Measurements from ENCODE around the gene ITGA8.

The ITGA8 gene

DNA sequence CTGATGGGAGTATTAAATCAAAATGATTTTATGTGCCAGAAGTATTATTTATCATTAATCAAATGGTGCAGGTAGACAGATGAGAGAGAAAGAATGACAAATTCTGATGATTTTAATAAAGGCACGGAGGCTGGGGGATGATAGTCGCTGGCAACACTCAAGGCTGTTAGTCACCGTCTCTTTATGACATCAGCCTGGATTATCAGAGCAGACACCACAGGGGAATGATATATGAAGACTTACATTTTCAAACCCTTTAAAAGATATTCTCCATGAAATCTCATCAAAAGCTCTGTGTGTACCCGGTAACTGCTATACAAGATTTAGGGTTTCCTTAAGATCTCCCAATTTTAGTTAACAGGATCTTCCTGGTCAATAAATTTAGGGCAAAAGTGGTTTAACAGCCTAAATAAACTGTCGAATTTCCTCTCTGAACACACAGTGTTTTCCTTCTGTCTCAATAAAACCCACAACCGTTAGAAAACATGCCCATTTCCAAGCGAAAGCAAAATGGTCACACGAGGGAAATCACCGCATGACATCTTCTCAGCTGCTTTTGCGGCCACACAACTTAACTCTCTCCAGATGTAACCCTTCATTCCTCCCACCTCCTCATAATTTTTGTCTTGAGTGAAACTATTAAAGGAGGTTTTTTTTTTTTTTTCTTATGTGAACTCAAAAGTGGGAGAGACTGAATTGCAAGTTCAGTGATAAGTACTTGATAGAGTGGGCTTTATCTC is 215.5 kb downstream of the ITGA8 start:
- H3K9ac ChIP-seq (ENCODE audit: low read length), result no peak overlapping the region
- H3K9me3 ChIP-seq (ENCODE audit: control insufficient read depth, insufficient read depth, low read depth, low read length), result peaks cover 7% of the 10 kb centered on the region; the same call in 1 of the 2 replicates
- no peaks in the 10 kb centered on the region for H3K4me1 ChIP-seq (ENCODE audit: control insufficient read depth, insufficient read depth, low read length)
- no peaks in the 10 kb centered on the region for H3K27me3 ChIP-seq (ENCODE audit: control insufficient read depth, insufficient read depth, low read length)
- no peak overlapping the region for H3K4me3 ChIP-seq (ENCODE audit: low read depth, low read length)
- H3K36me3 ChIP-seq (ENCODE audit: control insufficient read depth, insufficient read depth, low read length), result no peaks in the 10 kb centered on the region
- no peak overlapping the region for H3K27ac ChIP-seq (ENCODE audit: low read depth, low read length)

DNA sequence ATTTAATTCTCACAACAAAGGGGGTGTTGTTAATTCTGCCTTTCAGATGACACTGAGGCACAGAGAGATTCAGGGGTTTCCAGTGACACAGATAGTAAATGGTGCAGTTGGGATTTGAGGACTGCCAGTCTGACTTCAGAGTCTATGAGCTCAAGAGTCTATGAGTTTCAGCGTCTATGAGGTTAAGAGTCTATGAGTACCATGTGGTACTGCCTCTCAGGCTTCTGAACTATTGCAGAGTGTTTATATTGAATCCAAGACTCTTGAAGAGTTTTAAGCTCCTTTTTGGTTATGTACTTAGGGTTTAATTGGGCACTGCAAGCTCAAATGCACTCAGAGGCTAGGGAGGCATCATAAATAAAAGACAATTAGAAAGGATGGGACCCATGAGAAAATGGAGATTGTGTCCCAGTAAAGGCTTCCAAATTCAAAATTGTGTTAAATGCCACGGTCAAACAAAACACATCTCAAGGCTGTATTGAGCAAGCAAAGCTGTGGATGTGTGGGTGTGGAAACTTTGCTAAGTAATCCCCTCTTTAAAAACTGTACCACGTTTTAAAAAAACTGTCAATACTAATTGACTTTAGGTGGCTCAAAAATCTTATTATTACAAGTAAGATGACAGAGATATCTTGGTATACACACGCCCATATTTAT is 224.7 kb downstream of the ITGA8 start:
- Histone ChIP-seq H3K27ac (ENCODE audit: low read depth, low read length) (no peak overlapping the region), H3K9me3 (ENCODE audit: control insufficient read depth, insufficient read depth, low read depth, low read length) (peaks cover 9% of the 10 kb centered on the region; the same call in 1 of the 2 replicates), H3K4me1 (ENCODE audit: control insufficient read depth, insufficient read depth, low read length) (peaks cover 10% of the 10 kb centered on the region), H3K36me3 (ENCODE audit: control insufficient read depth, insufficient read depth, low read length) (no peaks in the 10 kb centered on the region), H3K4me3 (ENCODE audit: low read depth, low read length) (no peak overlapping the region), H3K9ac (ENCODE audit: low read length) (no peak overlapping the region), H3K27me3 (ENCODE audit: control insufficient read depth, insufficient read depth, low read length) (no peaks in the 10 kb centered on the region)

DNA sequence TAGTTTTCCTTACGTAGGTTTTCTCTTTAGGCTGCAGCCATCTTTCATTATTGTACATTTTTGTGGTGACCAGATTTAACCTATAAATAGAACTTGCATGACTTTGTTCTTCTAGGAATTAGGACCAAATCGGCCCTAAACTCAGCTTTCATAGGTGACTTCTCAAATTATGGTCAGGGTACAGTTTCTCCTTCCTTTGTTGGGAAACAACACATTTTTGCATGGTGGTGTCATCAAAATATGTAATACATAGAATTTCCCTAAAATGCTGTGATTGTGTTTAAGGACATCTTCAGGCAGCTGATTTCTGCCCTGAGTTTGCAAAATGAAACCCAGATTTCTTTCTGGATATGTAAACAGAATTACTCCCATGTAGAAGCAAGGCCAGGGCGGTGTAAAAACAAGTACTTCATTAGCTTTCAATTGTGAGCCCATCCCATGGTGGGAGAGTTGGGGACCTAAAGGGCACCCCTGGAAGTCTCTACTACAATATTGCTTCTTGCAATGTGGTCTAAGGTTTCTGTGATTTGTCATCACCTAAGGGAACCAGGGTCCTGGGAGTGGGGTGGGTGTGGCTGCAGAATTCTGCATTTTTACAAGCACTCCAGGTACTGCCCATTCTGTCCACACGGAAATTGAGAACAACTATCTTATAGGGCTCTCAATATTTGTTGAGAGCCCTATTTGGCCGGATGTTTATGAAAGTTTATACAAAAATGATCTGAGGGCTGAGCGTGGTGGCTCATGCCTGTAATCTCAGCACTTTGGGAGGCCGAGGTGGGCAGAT is 227.7 kb downstream of the ITGA8 start:
- Histone ChIP-seq H3K4me1 (ENCODE audit: control insufficient read depth, insufficient read depth, low read length) (peaks cover 10% of the 10 kb centered on the region), H3K4me3 (ENCODE audit: low read depth, low read length) (no peak overlapping the region), H3K27me3 (ENCODE audit: control insufficient read depth, insufficient read depth, low read length) (no peaks in the 10 kb centered on the region), H3K27ac (ENCODE audit: low read depth, low read length) (no peak overlapping the region), H3K36me3 (ENCODE audit: control insufficient read depth, insufficient read depth, low read length) (no peaks in the 10 kb centered on the region), H3K9ac (ENCODE audit: low read length) (no peak overlapping the region), H3K9me3 (ENCODE audit: control insufficient read depth, insufficient read depth, low read depth, low read length) (no peaks in the 10 kb centered on the region)

DNA sequence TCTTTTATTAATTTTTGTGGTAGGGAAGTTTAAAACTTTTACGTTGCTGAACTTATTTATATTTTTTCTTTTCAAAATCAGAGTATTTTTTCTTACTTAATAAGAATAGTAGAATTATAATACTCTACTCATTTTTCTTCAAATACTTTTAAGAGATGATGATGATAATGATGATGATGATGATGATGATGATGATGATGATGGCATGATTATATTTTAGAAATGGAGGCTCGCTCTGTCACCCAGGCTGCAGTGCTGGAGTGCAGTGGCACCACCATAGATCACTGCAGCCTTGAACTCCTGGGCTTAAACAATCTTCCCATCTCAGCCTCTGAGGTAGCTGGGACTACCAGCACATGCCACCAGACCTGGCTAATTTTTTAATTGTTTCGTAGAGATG is 230.3 kb downstream of the ITGA8 start:
- Histone ChIP-seq H3K27ac (ENCODE audit: low read depth, low read length) (no peak overlapping the region), H3K36me3 (ENCODE audit: control insufficient read depth, insufficient read depth, low read length) (no peaks in the 10 kb centered on the region), H3K9ac (ENCODE audit: low read length) (no peak overlapping the region), H3K27me3 (ENCODE audit: control insufficient read depth, insufficient read depth, low read length) (no peaks in the 10 kb centered on the region), H3K4me1 (ENCODE audit: control insufficient read depth, insufficient read depth, low read length) (no peaks in the 10 kb centered on the region), H3K9me3 (ENCODE audit: control insufficient read depth, insufficient read depth, low read depth, low read length) (no peaks in the 10 kb centered on the region), H3K4me3 (ENCODE audit: low read depth, low read length) (no peak overlapping the region)

DNA sequence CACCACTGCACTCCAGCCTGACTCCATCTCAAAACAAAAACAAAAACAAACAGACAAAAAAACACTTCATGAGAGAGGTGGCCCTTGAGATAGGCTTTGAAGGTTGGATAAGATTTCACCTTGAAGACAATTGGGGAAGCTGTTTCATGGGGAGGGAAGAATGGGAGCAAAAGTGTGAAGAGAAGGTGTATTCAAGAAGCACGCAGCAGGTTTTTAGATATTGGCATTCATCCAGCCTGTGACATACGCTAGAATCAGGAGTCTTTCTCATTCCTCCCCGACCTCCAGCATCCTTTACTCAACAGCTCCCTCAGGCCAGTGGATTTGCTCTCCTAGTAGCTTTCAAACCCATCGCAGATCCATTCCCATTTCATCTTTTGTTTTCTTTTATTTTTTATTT is 232.3 kb downstream of the ITGA8 start:
- no peaks in the 10 kb centered on the region for H3K36me3 ChIP-seq (ENCODE audit: control insufficient read depth, insufficient read depth, low read length)
- H3K9me3 ChIP-seq (ENCODE audit: control insufficient read depth, insufficient read depth, low read depth, low read length), result no peaks in the 10 kb centered on the region
- H3K27me3 ChIP-seq (ENCODE audit: control insufficient read depth, insufficient read depth, low read length), result no peaks in the 10 kb centered on the region
- no peak overlapping the region for H3K27ac ChIP-seq (ENCODE audit: low read depth, low read length)
- H3K4me1 ChIP-seq (ENCODE audit: control insufficient read depth, insufficient read depth, low read length), result no peaks in the 10 kb centered on the region
- no peak overlapping the region for H3K9ac ChIP-seq (ENCODE audit: low read length)
- H3K4me3 ChIP-seq (ENCODE audit: low read depth, low read length), result no peak overlapping the region

DNA sequence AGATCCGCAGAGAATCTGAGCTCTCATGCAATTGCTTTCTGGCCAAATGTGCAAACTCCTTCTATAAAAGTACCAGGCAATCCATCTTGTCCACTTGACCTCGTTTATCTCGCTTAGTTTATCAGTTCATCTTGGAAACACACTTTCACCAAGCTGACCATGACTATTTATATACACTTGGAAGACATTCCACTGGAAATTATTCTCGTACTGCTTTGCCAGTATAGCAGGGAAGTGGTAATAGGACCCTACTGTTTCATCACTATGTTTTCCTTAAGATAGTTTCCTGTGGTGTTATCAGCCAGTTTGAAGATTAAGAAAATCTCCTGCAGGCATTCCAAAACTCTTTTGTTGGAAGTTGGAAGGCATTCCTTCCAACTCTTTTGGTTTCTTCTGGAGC is 233.3 kb downstream of the ITGA8 start:
- Histone ChIP-seq H3K9me3 (ENCODE audit: control insufficient read depth, insufficient read depth, low read depth, low read length) (no peaks in the 10 kb centered on the region), H3K27me3 (ENCODE audit: control insufficient read depth, insufficient read depth, low read length) (no peaks in the 10 kb centered on the region; the same call in 1 of the 2 replicates), H3K27ac (ENCODE audit: low read depth, low read length) (no peak overlapping the region; the same call in 1 of the 2 replicates), H3K9ac (ENCODE audit: low read length) (no peak overlapping the region), H3K36me3 (ENCODE audit: control insufficient read depth, insufficient read depth, low read length) (no peaks in the 10 kb centered on the region), H3K4me3 (ENCODE audit: low read depth, low read length) (no peak overlapping the region), H3K4me1 (ENCODE audit: control insufficient read depth, insufficient read depth, low read length) (no peaks in the 10 kb centered on the region)

DNA sequence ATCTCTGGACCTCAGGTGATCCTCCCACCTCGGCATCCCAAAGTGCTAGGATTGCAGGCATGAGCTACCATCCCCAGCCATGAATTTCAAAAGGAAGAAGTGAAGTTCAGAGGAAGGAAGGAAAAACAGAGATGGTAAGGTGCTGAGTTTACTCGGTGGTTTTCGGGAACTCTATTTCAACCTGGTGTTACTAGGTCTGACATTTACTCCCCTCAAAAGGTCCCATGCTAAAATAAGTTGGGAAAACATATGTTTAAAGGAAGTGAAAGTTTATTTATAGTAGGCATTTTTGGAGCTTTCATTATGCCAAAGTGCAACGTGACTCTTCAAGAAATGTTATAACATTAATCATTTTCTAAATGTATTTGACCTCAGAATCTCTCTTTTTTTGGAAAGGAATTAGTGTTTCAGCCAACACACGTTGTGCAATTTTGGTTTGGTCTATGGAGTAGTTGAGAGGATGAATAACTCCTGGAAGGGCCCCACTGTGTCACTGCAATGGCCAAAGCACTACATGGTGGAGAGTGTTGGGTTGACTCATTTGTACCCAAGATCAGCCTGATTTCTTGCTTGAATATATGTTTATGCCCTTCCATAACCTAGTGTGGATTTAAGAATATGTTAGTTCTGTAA is 233.9 kb downstream of the ITGA8 start:
- Histone ChIP-seq H3K27ac (ENCODE audit: low read depth, low read length) (no peak overlapping the region), H3K4me3 (ENCODE audit: low read depth, low read length) (no peak overlapping the region), H3K4me1 (ENCODE audit: control insufficient read depth, insufficient read depth, low read length) (no peaks in the 10 kb centered on the region), H3K36me3 (ENCODE audit: control insufficient read depth, insufficient read depth, low read length) (no peaks in the 10 kb centered on the region), H3K9ac (ENCODE audit: low read length) (no peak overlapping the region), H3K9me3 (ENCODE audit: control insufficient read depth, insufficient read depth, low read depth, low read length) (no peaks in the 10 kb centered on the region), H3K27me3 (ENCODE audit: control insufficient read depth, insufficient read depth, low read length) (no peaks in the 10 kb centered on the region; the same call in 1 of the 2 replicates)

DNA sequence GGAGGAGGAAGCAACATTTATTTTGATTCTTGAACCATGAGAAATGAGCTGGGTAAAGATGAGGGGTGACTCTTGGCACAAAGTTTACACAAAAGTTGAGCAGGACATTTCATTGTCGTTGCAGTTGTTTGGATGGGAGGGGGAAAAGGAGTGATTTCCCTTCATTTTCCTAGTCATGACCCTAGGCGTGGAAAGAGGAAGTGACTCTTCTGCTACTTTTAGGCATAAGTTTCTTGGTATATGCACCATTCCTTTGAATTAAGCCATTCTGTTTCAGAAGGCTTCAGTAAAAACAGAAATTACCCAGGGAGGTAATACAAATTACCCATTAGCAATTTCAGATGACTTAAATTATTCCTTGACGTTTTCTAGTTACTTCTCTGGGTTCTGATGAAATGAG is 234.7 kb downstream of the ITGA8 start:
- no peak overlapping the region for H3K9ac ChIP-seq (ENCODE audit: low read length)
- H3K27ac ChIP-seq (ENCODE audit: low read depth, low read length), result no peak overlapping the region
- no peaks in the 10 kb centered on the region for H3K36me3 ChIP-seq (ENCODE audit: control insufficient read depth, insufficient read depth, low read length)
- peaks cover under 1% of the 10 kb centered on the region; the same call in 1 of the 2 replicates for H3K4me1 ChIP-seq (ENCODE audit: control insufficient read depth, insufficient read depth, low read length)
- H3K9me3 ChIP-seq (ENCODE audit: control insufficient read depth, insufficient read depth, low read depth, low read length), result no peaks in the 10 kb centered on the region
- peaks cover under 1% of the 10 kb centered on the region; the same call in 1 of the 2 replicates for H3K27me3 ChIP-seq (ENCODE audit: control insufficient read depth, insufficient read depth, low read length)
- H3K4me3 ChIP-seq (ENCODE audit: low read depth, low read length), result no peak overlapping the region

DNA sequence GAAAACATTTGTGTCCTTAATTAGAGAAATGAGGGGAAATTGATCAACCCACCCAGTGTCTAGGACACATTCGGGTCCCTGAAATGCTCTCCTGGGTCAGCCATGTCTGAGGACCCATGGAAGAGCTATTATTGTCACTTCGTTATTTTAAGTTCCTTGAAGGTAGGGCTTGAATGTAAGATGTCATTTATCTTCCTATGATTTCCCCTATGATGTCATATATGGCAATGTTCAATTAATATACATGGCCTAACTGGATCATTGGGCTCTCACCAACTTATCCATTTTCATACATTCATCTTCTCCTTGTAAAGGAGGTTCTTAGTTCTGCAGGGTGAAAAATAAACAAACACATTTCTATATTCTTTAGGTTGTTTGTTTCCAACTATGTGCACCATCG is 235.6 kb downstream of the ITGA8 start:
- H3K27ac ChIP-seq (ENCODE audit: low read depth, low read length), result no peak overlapping the region
- peaks cover 8% of the 10 kb centered on the region; the same call in 1 of the 2 replicates for H3K27me3 ChIP-seq (ENCODE audit: control insufficient read depth, insufficient read depth, low read length)
- H3K4me1 ChIP-seq (ENCODE audit: control insufficient read depth, insufficient read depth, low read length), result peaks cover 10% of the 10 kb centered on the region
- H3K36me3 ChIP-seq (ENCODE audit: control insufficient read depth, insufficient read depth, low read length), result no peaks in the 10 kb centered on the region
- no peak overlapping the region for H3K9ac ChIP-seq (ENCODE audit: low read length)
- no peaks in the 10 kb centered on the region for H3K9me3 ChIP-seq (ENCODE audit: control insufficient read depth, insufficient read depth, low read depth, low read length)
- no peak overlapping the region for H3K4me3 ChIP-seq (ENCODE audit: low read depth, low read length)

DNA sequence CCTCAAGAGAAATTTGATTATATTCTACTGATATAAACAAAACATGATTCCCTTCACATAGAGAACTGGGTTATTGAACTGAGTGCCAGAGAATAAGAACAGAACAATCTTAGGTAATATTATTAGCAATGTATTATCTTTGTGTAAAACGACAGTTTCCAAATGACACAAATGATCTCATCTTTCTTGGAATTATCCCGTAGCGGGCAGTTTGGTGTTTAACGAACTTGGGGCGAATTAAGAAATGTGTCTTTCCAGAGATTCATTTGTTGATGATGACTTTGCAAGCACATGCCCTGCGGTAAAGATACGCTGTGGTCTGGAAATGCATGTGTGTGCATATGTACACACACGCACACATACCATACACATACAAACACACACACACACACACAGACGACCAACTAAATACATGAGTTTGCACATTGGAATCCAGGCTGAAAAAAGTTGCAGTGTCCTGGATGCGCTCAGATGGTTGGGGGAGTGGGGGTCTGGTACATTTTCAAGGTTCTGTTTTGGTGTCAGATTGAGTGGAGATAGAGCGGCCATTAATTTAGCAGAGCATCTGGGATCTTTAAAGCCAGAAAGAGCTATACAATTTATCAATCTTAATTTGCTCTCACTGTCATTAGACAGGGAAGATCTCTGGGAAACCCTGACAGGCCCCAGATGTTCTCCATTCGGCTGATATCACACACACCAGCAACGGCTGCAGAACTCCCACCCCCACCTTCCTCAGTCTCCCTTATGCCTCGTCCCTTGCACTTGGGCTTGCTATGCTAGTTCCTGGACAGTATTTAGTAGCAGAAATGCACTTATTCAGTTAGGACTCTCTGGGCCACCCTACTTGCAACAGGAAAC is 236.3 kb downstream of the ITGA8 start:
- H3K27me3 ChIP-seq (ENCODE audit: control insufficient read depth, insufficient read depth, low read length), result peaks cover 15% of the 10 kb centered on the region; the same call in 1 of the 2 replicates
- no peaks in the 10 kb centered on the region for H3K9me3 ChIP-seq (ENCODE audit: control insufficient read depth, insufficient read depth, low read depth, low read length)
- H3K27ac ChIP-seq (ENCODE audit: low read depth, low read length), result no peak overlapping the region
- H3K9ac ChIP-seq (ENCODE audit: low read length), result no peak overlapping the region
- peaks cover 16% of the 10 kb centered on the region for H3K4me1 ChIP-seq (ENCODE audit: control insufficient read depth, insufficient read depth, low read length)
- no peak overlapping the region for H3K4me3 ChIP-seq (ENCODE audit: low read depth, low read length)
- no peaks in the 10 kb centered on the region for H3K36me3 ChIP-seq (ENCODE audit: control insufficient read depth, insufficient read depth, low read length)
